22Rv1 (cell line): ENCODE results near the gene VEGFB.
A peak's percentile ranks its signal among the peaks of the same experiment; 100 is the strongest.

Experiments
- H3K27ac ChIP-seq: fragments of 450-650 bp; 2 replicates; pipeline ENCODE4 v1.5.1; 2017
- CTCF ChIP-seq: fragments of 450-650 bp; IDR thresholded peaks from 2 replicates; pipeline ENCODE4 v1.5.1; 2017; ENCODE audit warnings: mild to moderate bottlenecking
- ZFX ChIP-seq: fragments of 450-650 bp; IDR thresholded peaks from 2 replicates; pipeline ENCODE4 v1.6.1; 2017; ENCODE audit warnings: antibody characterized with exemption, borderline replicate concordance

VEGFB gene

GRCh38 chr11:64253043-64253442 is 18.7 kb downstream of the VEGFB start:
- H3K27ac ChIP-seq, result peak overlapping the region; percentile 82
- no peak for TF ChIP-seq CTCF
- TF ChIP-seq ZFX, result no peak

DNA sequence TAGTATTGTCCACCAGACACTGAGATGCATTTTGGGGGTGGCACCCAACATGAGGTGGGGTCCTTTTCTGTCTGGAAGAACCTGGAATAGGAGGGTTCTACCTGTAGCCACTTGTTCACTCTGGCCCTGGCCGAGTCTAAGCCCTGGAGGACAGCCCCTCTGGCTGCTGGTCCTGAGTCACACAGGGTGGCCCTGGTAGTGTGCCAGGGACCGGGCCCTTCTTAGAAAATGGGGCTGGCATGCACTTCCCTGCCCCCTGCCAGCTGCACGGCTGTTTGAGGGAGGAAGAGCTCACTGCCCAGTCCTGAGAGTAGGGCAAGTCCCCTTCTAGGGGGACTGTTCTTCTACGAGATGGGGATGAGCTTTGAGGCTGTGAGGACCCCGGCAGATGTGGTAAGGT is 19.1 kb downstream of the VEGFB start:
- peak overlapping the region; percentile 82 for H3K27ac ChIP-seq
- TF ChIP-seq ZFX (no peak), CTCF (no peak)

- H3K27ac ChIP-seq, result no peak overlapping the region
- TF ChIP-seq ZFX (no peak), CTCF (no peak)
Observed at GRCh38 chr11:64254326-64254725, 19.9 kb downstream of the VEGFB start.

- H3K27ac ChIP-seq, result no peak overlapping the region
- TF ChIP-seq ZFX, result no peak
- TF ChIP-seq CTCF, result no peak
Observed at GRCh38 chr11:64255135-64256128, 21.0 kb downstream of the VEGFB start.

- no peak overlapping the region for H3K27ac ChIP-seq
- TF ChIP-seq CTCF, result no peak
- no peak for TF ChIP-seq ZFX
Observed at GRCh38 chr11:64256300-64256699, 21.9 kb downstream of the VEGFB start.

GRCh38 chr11:64258356-64258755 is 24.0 kb downstream of the VEGFB start:
- TF ChIP-seq CTCF (no peak), ZFX (no peak)
- no peak overlapping the region for H3K27ac ChIP-seq

GRCh38 chr11:64258946-64259532 is 24.7 kb downstream of the VEGFB start:
- TF ChIP-seq CTCF (no peak), ZFX (no peak)
- H3K27ac ChIP-seq, result no peak overlapping the region
